ENCODE data around the gene IFI16.

IFI16 gene

DNA sequence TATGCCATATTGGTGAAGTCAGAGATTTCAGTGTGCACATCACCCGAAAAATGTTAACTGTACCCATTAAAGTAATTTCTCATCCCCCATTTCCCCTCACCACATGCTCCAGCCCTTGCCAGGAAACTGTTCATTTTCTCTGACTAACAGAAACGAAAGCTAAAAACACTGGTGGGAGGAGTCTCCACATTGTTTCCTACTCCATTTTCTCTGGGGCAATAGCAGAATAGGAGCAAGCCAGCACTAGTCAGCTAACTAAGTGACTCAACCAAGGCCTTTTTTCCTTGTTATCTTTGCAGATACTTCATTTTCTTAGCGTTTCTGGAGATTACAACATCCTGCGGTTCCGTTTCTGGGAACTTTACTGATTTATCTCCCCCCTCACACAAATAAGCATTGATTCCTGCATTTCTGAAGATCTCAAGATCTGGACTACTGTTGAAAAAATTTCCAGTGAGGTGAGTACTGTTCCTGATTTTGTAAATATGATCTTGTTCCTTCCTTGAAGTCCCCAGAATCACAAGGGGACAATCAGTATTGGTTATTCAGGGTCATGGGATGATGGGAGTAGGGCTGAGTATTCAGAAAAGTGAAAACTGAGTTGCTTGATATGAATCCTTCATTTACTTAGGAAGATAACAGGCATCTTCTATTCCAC is at the start of gene IFI16:
Gene IFI16 (plus strand): TSS at position 204 of the 658 bp plus-strand sequence. CDS start 4,774 bp downstream, outside the sequence.
- TF ChIP-seq, protein P1, sequence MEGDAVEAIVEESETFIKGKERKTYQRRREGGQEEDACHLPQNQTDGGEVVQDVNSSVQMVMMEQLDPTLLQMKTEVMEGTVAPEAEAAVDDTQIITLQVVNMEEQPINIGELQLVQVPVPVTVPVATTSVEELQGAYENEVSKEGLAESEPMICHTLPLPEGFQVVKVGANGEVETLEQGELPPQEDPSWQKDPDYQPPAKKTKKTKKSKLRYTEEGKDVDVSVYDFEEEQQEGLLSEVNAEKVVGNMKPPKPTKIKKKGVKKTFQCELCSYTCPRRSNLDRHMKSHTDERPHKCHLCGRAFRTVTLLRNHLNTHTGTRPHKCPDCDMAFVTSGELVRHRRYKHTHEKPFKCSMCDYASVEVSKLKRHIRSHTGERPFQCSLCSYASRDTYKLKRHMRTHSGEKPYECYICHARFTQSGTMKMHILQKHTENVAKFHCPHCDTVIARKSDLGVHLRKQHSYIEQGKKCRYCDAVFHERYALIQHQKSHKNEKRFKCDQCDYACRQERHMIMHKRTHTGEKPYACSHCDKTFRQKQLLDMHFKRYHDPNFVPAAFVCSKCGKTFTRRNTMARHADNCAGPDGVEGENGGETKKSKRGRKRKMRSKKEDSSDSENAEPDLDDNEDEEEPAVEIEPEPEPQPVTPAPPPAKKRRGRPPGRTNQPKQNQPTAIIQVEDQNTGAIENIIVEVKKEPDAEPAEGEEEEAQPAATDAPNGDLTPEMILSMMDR (IDR thresholded peaks at IDR 0.05), result no peak
- peak within 1 kb of the TSS; percentile 76 for H3K4me3 ChIP-seq
- DNase-seq (ENCODE audit: low spot score), result no peak
- H3K27ac ChIP-seq, result peak within 1 kb of the TSS; percentile 90 to 94

DNA sequence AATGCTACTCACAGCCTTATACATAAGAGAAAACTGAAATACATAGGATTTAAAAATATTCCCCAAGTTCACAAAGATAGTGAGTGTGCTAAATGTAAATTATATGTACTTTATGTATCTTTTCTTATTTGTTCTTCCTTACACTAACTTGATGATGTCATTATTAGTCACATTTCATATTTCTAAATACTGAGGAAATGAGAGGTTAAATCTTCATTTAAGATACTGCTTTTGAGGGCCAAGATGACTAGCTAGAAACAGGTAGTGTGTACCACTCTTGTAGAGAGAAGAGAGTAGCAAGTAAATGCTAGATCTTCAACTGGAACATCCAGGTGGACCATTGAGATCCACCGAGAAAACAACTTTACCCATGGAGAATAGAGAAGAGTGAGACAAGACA is 48.5 kb upstream of the IFI16 start:
- no peak overlapping the region for H3K4me3 ChIP-seq
- H3K27ac ChIP-seq, result no peak overlapping the region
- TF ChIP-seq, protein P1 (IDR thresholded peaks at IDR 0.05), result no peak
- DNase-seq (ENCODE audit: low spot score), result no peak

DNA sequence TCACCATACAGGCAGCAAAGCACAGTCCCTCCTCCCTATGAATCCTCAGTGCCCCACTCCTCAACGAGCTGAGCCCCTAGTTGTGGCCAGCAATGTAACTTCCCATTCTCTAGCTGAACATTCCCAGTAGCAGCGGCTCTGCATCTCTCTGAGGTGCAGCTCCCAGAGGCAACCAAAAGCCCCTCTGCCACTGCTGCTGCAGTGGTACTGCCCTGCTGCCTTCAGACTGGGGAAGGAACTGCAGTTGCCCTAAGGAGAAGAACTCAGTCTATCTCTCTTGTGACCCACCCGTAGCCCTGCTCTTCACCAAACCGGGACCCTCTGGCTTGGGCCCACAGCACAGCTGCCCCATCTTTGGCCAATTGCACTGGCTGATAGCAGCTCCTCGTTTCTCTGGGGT is 46.7 kb upstream of the IFI16 start:
- H3K27ac ChIP-seq, result no peak overlapping the region
- no peak for DNase-seq (ENCODE audit: low spot score)
- no peak overlapping the region for H3K4me3 ChIP-seq
- TF ChIP-seq, protein P1 (IDR thresholded peaks at IDR 0.05), result no peak

DNA sequence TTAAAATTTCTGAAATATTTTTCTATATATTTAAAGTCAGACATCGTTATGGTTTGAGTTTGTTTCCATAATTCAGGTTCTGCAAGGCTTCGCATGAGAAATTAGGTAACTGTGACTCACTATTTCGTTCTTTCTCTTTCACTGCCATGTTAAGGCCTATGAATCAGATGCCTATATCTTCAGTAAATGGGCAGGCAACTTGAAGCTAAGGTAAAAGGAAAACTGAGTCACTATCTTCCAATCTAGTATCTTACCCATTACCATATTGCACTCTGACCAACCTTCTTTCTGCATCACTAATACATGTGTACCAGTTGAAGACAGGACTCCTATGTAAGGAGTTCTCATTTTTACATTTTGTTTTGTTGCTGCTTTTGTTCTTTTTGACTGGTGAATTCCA is 40.5 kb upstream of the IFI16 start:
- TF ChIP-seq, protein P1 (IDR thresholded peaks at IDR 0.05), result no peak
- Histone ChIP-seq H3K4me3 (no peak overlapping the region), H3K27ac (no peak overlapping the region)
- no peak for DNase-seq (ENCODE audit: low spot score)

DNA sequence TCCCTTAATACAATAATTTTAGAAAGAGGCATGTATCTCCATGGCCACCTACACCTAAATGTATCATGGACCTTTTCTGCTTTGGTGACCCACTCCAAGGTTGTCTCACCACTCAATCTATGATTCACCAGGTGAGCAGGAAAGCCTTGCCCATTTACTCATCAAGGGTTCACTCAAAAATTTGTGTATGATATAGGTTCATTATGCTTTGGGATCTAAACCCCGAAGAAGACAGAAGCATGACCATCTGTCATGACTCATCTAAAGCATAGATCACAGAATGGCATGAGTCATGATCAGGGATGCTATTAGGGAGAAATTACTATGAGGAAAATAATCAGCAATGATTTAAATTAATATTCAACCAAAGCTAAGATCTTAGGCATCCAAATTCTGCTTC is 39.9 kb upstream of the IFI16 start:
- TF ChIP-seq, protein P1 (IDR thresholded peaks at IDR 0.05), result no peak
- no peak overlapping the region for H3K27ac ChIP-seq
- no peak for DNase-seq (ENCODE audit: low spot score)
- H3K4me3 ChIP-seq, result no peak overlapping the region

DNA sequence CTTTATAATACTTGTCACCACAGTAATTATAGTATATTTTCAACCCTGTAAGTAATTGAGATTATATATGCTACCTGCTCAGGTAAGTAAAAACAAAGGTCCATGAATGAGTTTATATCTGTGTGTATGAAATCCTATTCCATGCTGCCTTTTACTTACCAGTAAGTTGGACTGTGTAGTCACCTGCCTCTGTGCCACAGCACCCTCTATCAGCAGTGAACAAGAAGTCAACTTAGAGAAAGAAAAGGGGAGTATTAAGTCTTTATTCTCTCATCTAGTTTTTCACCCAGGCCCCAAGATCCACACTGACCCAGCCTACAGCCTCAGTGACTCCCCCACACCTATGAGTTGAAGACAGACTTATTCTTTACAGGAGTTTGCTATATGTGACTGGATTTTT is 36.9 kb upstream of the IFI16 start:
- no peak overlapping the region for H3K4me3 ChIP-seq
- no peak overlapping the region for H3K27ac ChIP-seq
- DNase-seq (ENCODE audit: low spot score), result no peak
- TF ChIP-seq, protein P1 (IDR thresholded peaks at IDR 0.05), result no peak

DNA sequence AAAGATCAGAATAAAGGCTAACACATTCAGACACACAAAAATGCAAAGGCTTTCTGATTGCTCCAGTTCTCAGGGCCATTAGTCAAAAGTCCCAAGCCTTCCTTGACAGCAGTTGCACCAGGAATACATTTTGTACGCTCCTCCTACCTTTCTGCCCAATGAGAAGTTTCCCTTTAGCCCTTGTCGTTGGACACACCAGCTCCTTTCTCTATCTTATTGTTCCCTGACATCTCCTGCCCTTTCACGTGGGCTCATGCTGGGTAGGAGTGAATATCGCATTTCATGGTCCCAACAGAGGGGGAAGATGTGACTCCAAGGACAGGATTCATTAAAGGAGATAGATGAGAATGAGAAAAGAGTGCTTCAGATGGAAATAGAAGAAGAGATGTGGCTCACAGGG is 33.5 kb upstream of the IFI16 start:
- no peak for DNase-seq (ENCODE audit: low spot score)
- Histone ChIP-seq H3K4me3 (no peak overlapping the region), H3K27ac (no peak overlapping the region)
- TF ChIP-seq, protein P1 (IDR thresholded peaks at IDR 0.05), result no peak

Measured in coronary artery (tissue), 2 donors.